ENCODE results near the gene OPCML.

GRCh38 chr11:133106417-133106816 lies 425.9 kb downstream of the OPCML start:
- TF ChIP-seq CTCF (IDR thresholded peaks at IDR 0.05) (no peak), POLR2A (IDR thresholded peaks at IDR 0.05) (no peak)
